Fibroblast of skin of right biceps (primary cell): ENCODE measurements around the gene SIM2.

Experiments
- DNase-seq: peaks from one replicate; pipeline ENCODE4 v3.0.0-alpha.2; 2013

Gene SIM2

GRCh38 chr21:36769051-36769839 lies 70.3 kb downstream of the SIM2 start:
- peak; percentile 45 for DNase-seq

GRCh38 chr21:36773117-36773516 lies 74.2 kb downstream of the SIM2 start:
- peak; percentile 63 for DNase-seq

GRCh38 chr21:36773995-36774394 lies 75.1 kb downstream of the SIM2 start:
- no peak for DNase-seq

DNA sequence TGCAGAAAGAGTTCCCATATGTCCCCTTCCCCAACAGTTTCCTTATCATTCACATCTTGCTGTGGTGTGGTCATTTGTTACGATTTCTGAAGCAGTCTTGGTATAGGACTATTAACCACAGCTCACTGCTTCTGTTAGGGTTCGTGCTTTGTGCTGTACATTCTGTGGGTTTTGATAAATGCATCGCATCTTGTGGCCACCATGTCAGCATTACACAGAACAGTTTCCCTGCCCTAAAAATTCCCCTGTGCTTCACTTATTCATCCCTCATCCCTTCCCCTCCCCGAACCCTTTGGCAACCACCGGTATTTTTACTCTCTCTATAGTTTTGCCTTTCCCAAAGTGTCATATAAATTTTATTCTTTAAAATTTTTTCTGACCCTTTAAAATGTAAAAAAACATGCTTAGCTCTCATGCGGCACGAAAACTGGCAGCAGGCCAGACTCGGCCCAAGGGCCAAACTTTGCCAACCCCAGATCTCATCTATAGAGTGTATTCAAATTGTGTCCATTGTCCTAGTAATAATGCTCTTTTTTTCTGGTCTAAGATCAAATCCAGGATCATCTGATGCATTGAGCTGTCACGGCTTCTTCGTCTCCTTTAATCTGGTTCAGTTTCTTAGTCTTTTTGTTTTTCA lies 78.2 kb downstream of the SIM2 start:
- no peak for DNase-seq

GRCh38 chr21:36780861-36781260 lies 81.9 kb downstream of the SIM2 start:
- no peak for DNase-seq

DNA sequence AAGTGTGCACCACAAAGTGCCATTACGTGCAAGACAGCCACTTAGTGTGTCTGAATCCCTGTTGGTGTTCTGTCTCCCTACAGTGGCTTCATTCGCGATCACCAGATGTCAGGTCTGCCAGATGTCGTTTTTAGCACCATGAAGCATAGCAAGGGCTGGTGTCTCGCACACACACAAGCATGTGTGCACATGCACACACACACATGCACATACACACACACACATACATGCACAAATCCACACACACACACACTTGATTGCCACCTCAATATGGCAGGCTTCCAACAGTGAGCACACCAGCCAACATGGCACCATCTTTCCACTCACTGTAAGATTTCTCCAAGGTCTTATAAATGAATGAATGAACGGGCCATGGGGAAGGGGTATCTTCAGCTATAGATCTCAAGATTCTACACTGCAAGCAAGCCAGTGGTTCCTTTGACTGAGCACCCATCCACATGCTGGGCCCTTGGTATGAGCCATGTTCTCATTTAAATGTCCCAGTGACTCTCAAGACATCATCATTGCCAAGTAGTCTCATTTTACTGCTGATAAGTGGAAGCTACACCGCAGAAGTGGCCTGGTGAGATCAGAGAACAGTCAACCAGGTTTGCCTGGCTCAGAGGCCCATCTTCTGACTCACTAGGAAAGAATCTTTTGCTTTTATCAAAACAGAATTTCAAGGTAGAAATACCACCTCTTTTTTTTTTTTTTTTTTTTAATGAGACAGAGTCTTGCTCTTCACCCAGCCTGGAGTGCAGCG lies 84.9 kb downstream of the SIM2 start:
- DNase-seq = peak; percentile 63

- DNase-seq = no peak
Observed at GRCh38 chr21:36784947-36785346, 86.0 kb downstream of the SIM2 start.

GRCh38 chr21:36785615-36786014 lies 86.7 kb downstream of the SIM2 start:
- no peak for DNase-seq

DNA sequence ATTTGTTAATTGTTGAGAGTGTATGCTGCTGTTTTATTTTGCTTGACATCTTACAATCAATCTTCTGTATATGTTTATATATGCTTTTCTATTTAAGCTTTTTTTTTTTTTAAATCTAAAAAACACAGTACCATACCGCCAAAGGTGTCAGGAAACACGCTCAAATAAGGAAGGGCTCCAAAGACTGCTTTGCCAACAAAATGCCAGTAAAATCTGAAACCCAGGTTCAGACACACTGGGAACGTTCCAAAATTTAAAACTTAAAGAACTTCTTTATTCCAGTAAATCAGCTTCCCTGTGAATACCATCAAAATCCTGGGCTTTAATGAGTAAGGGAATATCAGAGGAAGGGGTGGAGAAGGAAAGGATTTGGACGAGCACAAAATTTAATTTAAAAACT lies 87.3 kb downstream of the SIM2 start:
- no peak for DNase-seq

DNA sequence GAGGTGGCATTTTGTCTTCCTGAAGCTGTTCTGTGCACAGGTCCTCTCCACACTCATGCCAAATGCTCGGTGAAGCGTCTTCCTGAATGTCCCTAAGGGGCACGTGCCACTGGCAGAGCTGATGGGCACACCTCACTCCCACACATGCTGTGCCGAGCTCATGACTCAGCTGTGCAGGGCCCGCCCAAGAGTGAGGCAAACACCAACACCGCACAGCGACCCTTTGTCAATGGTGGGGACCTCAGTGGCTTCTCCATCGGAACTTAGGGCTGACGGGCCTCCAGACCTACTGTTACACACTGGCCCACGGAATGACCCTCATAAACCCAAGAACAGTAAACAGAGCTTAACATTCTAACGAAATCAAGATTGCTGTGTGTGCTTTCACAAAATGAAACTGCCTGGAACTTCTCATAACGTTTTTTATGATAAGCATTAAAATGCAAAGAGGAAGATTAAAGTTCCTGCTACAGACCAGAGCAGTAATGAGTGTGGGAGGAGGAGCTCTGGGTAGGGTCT lies 89.3 kb downstream of the SIM2 start:
- no peak for DNase-seq

DNA sequence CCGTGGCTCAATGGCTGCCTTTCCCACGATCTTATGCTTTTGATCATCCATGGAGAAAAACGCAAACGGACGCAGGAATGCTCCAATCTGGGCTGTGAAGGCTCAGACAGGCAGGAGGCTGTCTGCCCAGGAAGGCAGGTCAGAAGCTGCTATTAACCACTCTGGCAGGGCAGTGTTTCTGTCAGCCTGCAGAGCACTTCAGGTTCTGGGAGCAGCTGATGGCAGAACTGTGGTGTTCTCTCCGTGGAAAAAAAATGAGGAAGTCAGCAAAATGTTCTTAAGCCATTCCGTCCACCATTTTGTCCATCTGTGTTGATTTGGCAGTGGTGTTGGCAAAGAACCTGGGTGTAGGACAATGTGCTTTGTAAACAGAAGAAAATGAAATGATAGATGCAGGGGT lies 91.7 kb downstream of the SIM2 start:
- DNase-seq = peak; percentile 12

DNA sequence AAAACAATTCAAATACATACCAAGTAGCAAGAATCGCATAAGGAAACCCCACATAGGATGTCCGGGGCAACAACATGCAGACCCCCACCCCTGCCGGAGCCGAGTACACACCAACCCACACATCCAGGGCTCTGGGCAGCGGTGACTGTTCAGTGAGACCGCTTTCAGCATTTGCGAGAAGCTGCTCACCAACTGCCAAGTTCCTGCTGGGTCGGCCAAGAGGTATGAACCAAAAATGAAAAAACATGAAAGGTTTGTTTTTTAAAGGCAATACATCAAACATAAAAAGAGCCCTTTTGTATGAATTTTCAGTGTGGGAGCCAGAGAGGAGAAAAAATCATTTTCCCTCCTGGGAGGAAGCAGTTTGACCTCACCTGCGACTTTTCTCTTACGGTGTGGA lies 92.3 kb downstream of the SIM2 start:
- no peak for DNase-seq

GRCh38 chr21:36791695-36792470 lies 93.0 kb downstream of the SIM2 start:
- DNase-seq = no peak

GRCh38 chr21:36792505-36792967 lies 93.6 kb downstream of the SIM2 start:
- DNase-seq = peak; percentile 18

- DNase-seq = no peak
Observed at GRCh38 chr21:36796070-36796469, 97.2 kb downstream of the SIM2 start.

- DNase-seq = no peak
Observed at GRCh38 chr21:36798491-36798890, 99.6 kb downstream of the SIM2 start.
